ENCODE results near the gene RAB36. TPM values are rescaled to one million over a fixed set of nuclear protein-coding genes. Genes with fewer than 3 reads are reported as not detected.

Gene RAB36
- polyA plus RNA-seq, 2 of the 4 experiments (the other 2 are of a cell fraction): 2.5 to 4.0 TPM

DNA sequence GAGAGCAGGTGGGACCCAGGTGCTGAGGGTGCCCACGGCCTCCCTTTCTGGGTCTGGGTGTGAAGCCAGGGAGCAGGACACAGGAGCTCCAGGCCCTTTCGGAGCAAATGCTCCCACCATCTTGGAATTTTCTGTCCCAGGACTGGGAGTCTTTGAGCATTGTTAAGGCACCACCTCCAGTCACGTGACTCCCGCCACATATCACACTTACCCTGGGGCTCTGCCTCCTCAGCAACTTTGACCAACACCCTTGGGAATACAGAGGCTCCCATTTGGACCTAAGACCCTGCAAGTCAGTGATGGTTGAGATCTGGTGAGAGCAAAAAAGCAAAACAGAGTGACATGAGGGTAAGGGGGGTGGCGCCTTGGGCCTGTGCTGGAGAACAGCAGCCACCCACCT, 39.4 kb upstream of the RAB36 start (continued):
- TF ChIP-seq CTCF (IDR thresholded peaks at IDR 0.05) (no peak), RNF2 (IDR thresholded peaks at IDR 0.05; ENCODE audit: borderline replicate concordance, low read depth) (no peak)

- Histone ChIP-seq H3K4me3 (no peak overlapping the region), H3K27ac (no peak overlapping the region), H3K9me3 (no peaks in the 10 kb centered on the region), H3K4me1 (no peaks in the 10 kb centered on the region), H3K4me2 (no peak overlapping the region)
- CTCF ChIA-PET: interaction anchor here (1.0 to 1.4 kb wide), 2 partner anchors 22 to 147 kb away, joined by 4 to 6 read pairs; no protein-coding TSS in a partner anchor
- no peak for ATAC-seq
- POLR2A ChIA-PET: no interaction called here
- FAIRE-seq: no peak
- WGBS (ENCODE audit: missing lambda C conversion rate): 96% methylated on average over 3 of the region's 4 CpGs
- no peak for DNase-seq (ENCODE audit: low read depth in 1 of 2, low spot score in 1 of 2)
- TF ChIP-seq MAX (IDR thresholded peaks at IDR 0.05) (no peak), MAZ (IDR thresholded peaks at IDR 0.05; ENCODE audit: borderline replicate concordance, low read depth, low read length) (no peak), FOXS1 (CRISPR knock-in tag; IDR thresholded peaks at IDR 0.05) (no peak), EP300 (IDR thresholded peaks at IDR 0.05) (no peak), JUN (IDR thresholded peaks at IDR 0.05) (no peak), CBX8 (IDR thresholded peaks at IDR 0.05) (no peak)
Observed at GRCh38 chr22:23106344-23106743, 38.9 kb upstream of the RAB36 start.

GRCh38 chr22:23106906-23107367, 38.3 kb upstream of the RAB36 start:
- Histone ChIP-seq H3K4me1 (no peaks in the 10 kb centered on the region), H3K27ac (no peak overlapping the region), H3K9me3 (no peaks in the 10 kb centered on the region), H3K4me3 (no peak overlapping the region), H3K4me2 (no peak overlapping the region)
- TF ChIP-seq RNF2 (IDR thresholded peaks at IDR 0.05; ENCODE audit: borderline replicate concordance, low read depth) (no peak), RFX5 (IDR thresholded peaks at IDR 0.05) (no peak), BHLHE40 (IDR thresholded peaks at IDR 0.05; ENCODE audit: low read depth, low read length) (no peak), MAZ (IDR thresholded peaks at IDR 0.05; ENCODE audit: borderline replicate concordance, low read depth, low read length) (no peak), TFCP2L1 (CRISPR knock-in tag; IDR thresholded peaks at IDR 0.05) (no peak), CBX8 (IDR thresholded peaks at IDR 0.05) (no peak), POLR2A (IDR thresholded peaks at IDR 0.05; ENCODE audit: low read length) (no peak), EHMT2 (IDR thresholded peaks at IDR 0.05; ENCODE audit: low read depth) (no peak), FOXS1 (CRISPR knock-in tag; IDR thresholded peaks at IDR 0.05) (no peak)
- ChIA-PET POLR2A (no interaction called here), CTCF (interaction anchor here (1.0 to 3.0 kb wide), 4 partner anchors 21 to 151 kb away, joined by 4 to 12 read pairs (median 8); no protein-coding TSS in a partner anchor)
- no peak for DNase-seq (ENCODE audit: low read depth in 1 of 2, low spot score in 1 of 2)
- no CpG with 5 or more reads among the region's 8 CpGs for WGBS (ENCODE audit: missing lambda C conversion rate)
- no peak for FAIRE-seq
- ATAC-seq: no peak

DNA sequence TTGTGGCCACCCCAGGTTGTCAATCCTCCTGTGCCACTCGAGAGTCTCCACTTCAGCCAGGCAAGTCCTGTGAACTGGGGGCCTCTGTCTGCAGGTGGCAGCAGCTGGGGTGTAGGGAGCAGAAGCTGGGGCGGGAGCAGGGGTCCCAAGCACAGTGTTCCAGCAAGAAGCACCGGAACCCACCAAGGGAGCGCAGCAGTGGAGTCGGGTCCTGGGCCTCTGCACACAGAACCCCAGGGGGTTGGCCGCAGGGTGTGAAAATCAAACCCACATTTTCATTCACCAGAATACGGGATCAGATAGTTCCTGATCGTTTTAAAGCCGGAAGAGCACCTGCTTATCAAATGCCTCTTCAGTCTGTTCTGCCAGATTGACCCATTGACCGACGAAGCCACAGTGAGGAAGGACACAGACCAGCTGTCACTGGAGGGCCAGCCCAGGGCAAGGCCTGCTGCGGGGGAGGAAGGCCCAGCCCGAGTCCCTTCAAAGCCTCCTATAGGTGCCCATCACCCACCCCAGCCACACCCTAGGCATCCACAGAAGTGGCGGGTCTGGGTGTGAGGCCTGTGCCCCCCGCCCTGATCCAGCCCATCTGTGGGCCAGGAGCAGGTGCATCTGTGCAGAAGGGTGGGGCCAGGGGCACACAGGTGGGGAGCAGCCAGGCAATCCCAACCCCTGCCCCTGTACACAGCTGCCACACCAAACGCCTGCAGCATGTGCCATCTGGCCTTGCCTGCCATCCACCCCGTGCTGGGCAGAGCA, 37.6 kb upstream of the RAB36 start:
- ATAC-seq: no peak
- POLR2A ChIA-PET: no interaction called here
- Histone ChIP-seq H3K4me3 (no peak overlapping the region), H3K4me2 (no peak overlapping the region), H3K4me1 (no peaks in the 10 kb centered on the region), H3K27ac (no peak overlapping the region), H3K9me3 (no peaks in the 10 kb centered on the region)
- CTCF ChIA-PET: interaction anchor here (1.0 to 3.0 kb wide), 3 partner anchors 20 to 151 kb away, joined by 4 to 12 read pairs (median 10); no protein-coding TSS in a partner anchor
- FAIRE-seq: no peak
- no peak for DNase-seq (ENCODE audit: low read depth in 1 of 2, low spot score in 1 of 2)
- 91% methylated on average over 13 of the region's 17 CpGs for WGBS (ENCODE audit: missing lambda C conversion rate)
- TF ChIP-seq JUNB (IDR thresholded peaks at IDR 0.05): no peak
- no peak for TF ChIP-seq CEBPB (IDR thresholded peaks at IDR 0.05)
- TF ChIP-seq HOXB5 (CRISPR knock-in tag; IDR thresholded peaks at IDR 0.05): no peak
- TF ChIP-seq, protein P1, sequence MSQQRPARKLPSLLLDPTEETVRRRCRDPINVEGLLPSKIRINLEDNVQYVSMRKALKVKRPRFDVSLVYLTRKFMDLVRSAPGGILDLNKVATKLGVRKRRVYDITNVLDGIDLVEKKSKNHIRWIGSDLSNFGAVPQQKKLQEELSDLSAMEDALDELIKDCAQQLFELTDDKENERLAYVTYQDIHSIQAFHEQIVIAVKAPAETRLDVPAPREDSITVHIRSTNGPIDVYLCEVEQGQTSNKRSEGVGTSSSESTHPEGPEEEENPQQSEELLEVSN (IDR thresholded peaks at IDR 0.05; ENCODE audit: borderline replicate concordance, low read depth): no peak
- no peak for TF ChIP-seq EP300 (IDR thresholded peaks at IDR 0.05)
- TF ChIP-seq FOSL2 (IDR thresholded peaks at IDR 0.05): no peak
- TF ChIP-seq FOSL2 (CRISPR knock-in tag; IDR thresholded peaks at IDR 0.05): no peak
- TF ChIP-seq, protein P2, sequence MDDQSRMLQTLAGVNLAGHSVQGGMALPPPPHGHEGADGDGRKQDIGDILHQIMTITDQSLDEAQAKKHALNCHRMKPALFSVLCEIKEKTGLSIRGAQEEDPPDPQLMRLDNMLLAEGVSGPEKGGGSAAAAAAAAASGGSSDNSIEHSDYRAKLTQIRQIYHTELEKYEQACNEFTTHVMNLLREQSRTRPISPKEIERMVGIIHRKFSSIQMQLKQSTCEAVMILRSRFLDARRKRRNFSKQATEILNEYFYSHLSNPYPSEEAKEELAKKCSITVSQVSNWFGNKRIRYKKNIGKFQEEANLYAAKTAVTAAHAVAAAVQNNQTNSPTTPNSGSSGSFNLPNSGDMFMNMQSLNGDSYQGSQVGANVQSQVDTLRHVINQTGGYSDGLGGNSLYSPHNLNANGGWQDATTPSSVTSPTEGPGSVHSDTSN (IDR thresholded peaks at IDR 0.05): no peak
- no peak for TF ChIP-seq NPAS2 (CRISPR knock-in tag; IDR thresholded peaks at IDR 0.05; ENCODE audit: borderline replicate concordance)
- TF ChIP-seq RNF2 (IDR thresholded peaks at IDR 0.05; ENCODE audit: borderline replicate concordance, low read depth): no peak
- no peak for TF ChIP-seq HOXA7 (CRISPR knock-in tag; IDR thresholded peaks at IDR 0.05)
- TF ChIP-seq PHF8 (IDR thresholded peaks at IDR 0.05; ENCODE audit: borderline replicate concordance, low read depth): no peak
- no peak for TF ChIP-seq ZC3H11A (IDR thresholded peaks at IDR 0.05)
- no peak for TF ChIP-seq ZSCAN20 (CRISPR knock-in tag; IDR thresholded peaks at IDR 0.05)
- no peak for TF ChIP-seq HMGXB4 (CRISPR knock-in tag; IDR thresholded peaks at IDR 0.05; ENCODE audit: borderline replicate concordance)
